HCT116 (cell line): Measurements from ENCODE around the gene DGAT2. TPM values are rescaled to one million over a fixed set of nuclear protein-coding genes. Genes with fewer than 3 reads are reported as not detected.

Experiments used
- ATAC-seq: fragments of 200-7000 bp; cut with Tn5 transposase; 2 replicates; pipeline ENCODE4 v1.9.1; 2020; ENCODE audit warnings: mild to moderate bottlenecking, moderate library complexity
- BruUV-seq: library from RNA; stranded (reverse); fragments of 400-500 nt; replicated peaks from 2 replicates; lab custom pipeline; 2021; lab: Mats Ljungman, UMichigan
- CTCF ChIA-PET: fragments of 300-600 bp; sonication (Branson Sonifier 250); formaldehyde crosslinking; loops from one replicate; lab custom pipeline; 2021; ENCODE audit warnings: antibody characterized with exemption; lab: Charles Lee
- POLR2A ChIA-PET: fragments of 300-600, 350-600 bp; sonication (Branson Sonifier 250); formaldehyde crosslinking; loops from one replicate; lab custom pipeline; 2021; ENCODE audit warnings: antibody characterized with exemption; lab: Charles Lee
- RAD21 ChIA-PET, 2 experiments: fragments of 300-600 bp; sonication (Branson Sonifier 250); formaldehyde crosslinking; loops; one replicate each; lab custom pipeline; 2023; ENCODE audit warnings: low total read pairs in 2 of 2; ENCODE audit not compliant: uncharacterized antibody in 2 of 2, unreplicated experiment in 2 of 2, low non-redundant PET in 1 of 2; lab: Charles Lee
- DNase-seq: peaks from one replicate; pipeline ENCODE4 v3.0.0-alpha.2; 2010; ENCODE audit warnings: low read depth, low spot score
- H2AFZ ChIP-seq: fragments of 200-600 bp; shearing (Covaris generic), sonication (generic); 2 replicates; pipeline ENCODE4 v1.6.1; 2017; ENCODE audit warnings: low read depth, mixed run types, mixed read lengths, antibody characterized with exemption, low read length; ENCODE audit not compliant: poor library complexity, severe bottlenecking
- H3K27ac ChIP-seq: 2 replicates; pipeline ENCODE4 v1.5.1; 2012; ENCODE audit warnings: low read depth, low read length
- H3K27me3 ChIP-seq: fragments of 200-600 bp; sonication (generic); 2 replicates; pipeline ENCODE4 v1.6.1; 2016; ENCODE audit warnings: mixed run types, low read length, mixed read lengths; ENCODE audit not compliant: insufficient read depth
- H3K36me3 ChIP-seq, 2 experiments: fragments of 200-500 bp in 1 of 2; fragments of 200-600 bp in 1 of 2; sonication (Bioruptor generic) in 1 of 2; sonication (generic) in 1 of 2; 2 replicates each; pipeline versions ENCODE4 v1.5.1 to v1.6.1; 2014 to 2016; ENCODE audit warnings: low read length in 2 of 2, inconsistent platforms in 1 of 2, mixed read lengths in 1 of 2, mixed run types in 1 of 2; ENCODE audit not compliant: insufficient read depth in 2 of 2, control insufficient read depth in 1 of 2
- H3K4me1 ChIP-seq, 2 experiments: fragments of 200-600 bp in 1 of 2; sonication (generic) in 1 of 2; 2 replicates each; pipeline versions ENCODE4 v1.5.1 to v1.6.1; 2012 to 2017; ENCODE audit warnings: low read length in 2 of 2, inconsistent platforms in 1 of 2, mild to moderate bottlenecking in 1 of 2, mixed read lengths in 1 of 2, mixed run types in 1 of 2, moderate library complexity in 1 of 2; ENCODE audit not compliant: insufficient read depth in 2 of 2, control insufficient read depth in 1 of 2
- H3K4me2 ChIP-seq: fragments of 200-600 bp; sonication (generic); 2 replicates; pipeline ENCODE4 v1.6.1; 2017; ENCODE audit warnings: mixed run types, low read length, mixed read lengths
- H3K4me3 ChIP-seq, 2 experiments: fragments of 200-600 bp in 1 of 2; sonication (generic) in 1 of 2; replicated peaks in 1 of 2; 2 replicates each; pipeline ENCODE4 v1.5.1; 2011 to 2016; ENCODE audit warnings: low read length in 2 of 2, control low read depth in 1 of 2, low read depth in 1 of 2, mild to moderate bottlenecking in 1 of 2, mixed read lengths in 1 of 2, mixed run types in 1 of 2
- H3K79me2 ChIP-seq: fragments of 200-600 bp; sonication (generic); 2 replicates; pipeline ENCODE4 v1.6.1; 2017; ENCODE audit warnings: mild to moderate bottlenecking, mixed run types, low read length, moderate library complexity, mixed read lengths; ENCODE audit not compliant: insufficient read depth
- H3K9ac ChIP-seq: fragments of 200-600 bp; sonication (generic); 2 replicates; pipeline ENCODE4 v1.6.1; 2016; ENCODE audit warnings: low read length, mixed read lengths
- H3K9me2 ChIP-seq: fragments of 200-600 bp; sonication (generic), shearing (Covaris generic); 2 replicates; pipeline ENCODE4 v1.6.1; 2017; ENCODE audit warnings: mixed run types, mild to moderate bottlenecking, moderate library complexity; ENCODE audit not compliant: insufficient read depth
- H3K9me3 ChIP-seq, 2 experiments: fragments of 200-500 bp in 1 of 2; fragments of 200-600 bp in 1 of 2; sonication (Bioruptor generic) in 1 of 2; sonication (generic) in 1 of 2; 2 replicates each; pipeline ENCODE4 v1.6.1; 2014 to 2017; ENCODE audit warnings: low read length in 2 of 2, mixed read lengths in 2 of 2, inconsistent platforms in 1 of 2, low read depth in 1 of 2, mild to moderate bottlenecking in 1 of 2, mixed run types in 1 of 2, moderate library complexity in 1 of 2; ENCODE audit not compliant: control insufficient read depth in 1 of 2, insufficient read depth in 1 of 2
- H4K20me1 ChIP-seq: fragments of 200-600 bp; sonication (generic), shearing (Covaris generic); 2 replicates; pipeline ENCODE4 v1.6.1; 2017; ENCODE audit warnings: mixed run types, mild to moderate bottlenecking, moderate library complexity; ENCODE audit not compliant: insufficient read depth
- CBX3 ChIP-seq: IDR thresholded peaks from 2 replicates; pipeline ENCODE4 v1.6.1; 2012; ENCODE audit warnings: low read depth
- CEBPB ChIP-seq: IDR thresholded peaks from 2 replicates; pipeline ENCODE4 v1.6.1; 2012; ENCODE audit warnings: low read depth
- ELF1 ChIP-seq: IDR thresholded peaks from 2 replicates; pipeline ENCODE4 v1.6.1; 2012; ENCODE audit warnings: low read depth, borderline replicate concordance
- EZH2 ChIP-seq: fragments of 200-600 bp; sonication (generic); IDR thresholded peaks from 2 replicates; pipeline ENCODE4 v1.6.1; 2017; ENCODE audit warnings: antibody characterized with exemption, mixed run types
- EZH2phosphoT487 ChIP-seq: fragments of 200-600 bp; IDR thresholded peaks from 2 replicates; pipeline ENCODE4 v1.6.1; 2018; ENCODE audit warnings: antibody characterized with exemption, borderline replicate concordance
- JUND ChIP-seq: IDR thresholded peaks from 2 replicates; pipeline ENCODE4 v1.6.1; 2012
- POLR2A ChIP-seq: IDR thresholded peaks from 2 replicates; pipeline ENCODE4 v1.7.0; 2011; ENCODE audit warnings: borderline replicate concordance; ENCODE audit not compliant: insufficient read depth, insufficient read length; ENCODE audit errors: extremely low read depth
- POLR2AphosphoS5 ChIP-seq: IDR thresholded peaks from 2 replicates; pipeline ENCODE4 v1.6.1; 2011; ENCODE audit warnings: mild to moderate bottlenecking, low read depth, low read length, moderate library complexity
- REST ChIP-seq: IDR thresholded peaks from 2 replicates; pipeline ENCODE4 v1.6.1; 2012; ENCODE audit warnings: low read depth
- SIN3A ChIP-seq: IDR thresholded peaks from 2 replicates; pipeline ENCODE4 v1.6.1; 2012; ENCODE audit warnings: low read depth
- SP1 ChIP-seq: IDR thresholded peaks from 2 replicates; pipeline ENCODE4 v1.6.1; 2012; ENCODE audit warnings: low read depth
- SRF ChIP-seq: IDR thresholded peaks from 2 replicates; pipeline ENCODE4 v1.6.1; 2012; ENCODE audit warnings: low read depth
- TCF7L2 ChIP-seq: IDR thresholded peaks from 2 replicates; pipeline ENCODE4 v1.7.0; 2011; ENCODE audit warnings: borderline replicate concordance, inconsistent platforms; ENCODE audit not compliant: insufficient read depth, insufficient read length; ENCODE audit errors: extremely low read depth
- ZBTB33 ChIP-seq: IDR thresholded peaks from 2 replicates; pipeline ENCODE4 v1.6.1; 2011; ENCODE audit warnings: mild to moderate bottlenecking, low read length, moderate library complexity; ENCODE audit not compliant: insufficient replicate concordance; ENCODE audit errors: extremely low read depth
- ZFX ChIP-seq: fragments of 450-650 bp; IDR thresholded peaks from 2 replicates; pipeline ENCODE4 v1.6.1; 2017
- ZNF274 ChIP-seq: fragments of 200-500 bp; sonication (Bioruptor generic); IDR thresholded peaks from 2 replicates; pipeline ENCODE4 v1.6.1; 2014; ENCODE audit warnings: mild to moderate bottlenecking, low read depth, low read length, inconsistent platforms
- intact Hi-C: fragments of 100-400 bp; cut with micrococcal nuclease; formaldehyde crosslinking; loops from 2 replicates; pipeline ENCODE4 v1.10.0; 2022
- total RNA-seq: library from RNA; stranded (reverse); gene quantifications from one replicate; pipeline ENCODE4 v1.2.1, GENCODE V29; 2021; ENCODE audit not compliant: unreplicated experiment
- TF ChIP-seq, protein P1 (sequence below): IDR thresholded peaks from 2 replicates; pipeline ENCODE4 v1.6.1; 2012
- TF ChIP-seq, protein P2 (sequence below): IDR thresholded peaks from 2 replicates; pipeline ENCODE4 v1.6.1; 2012

DGAT2 gene
- total RNA-seq, 1 experiment from 2014 or later: 2.4 TPM

- no peak overlapping the region for H3K9ac ChIP-seq
- intact Hi-C loops: no loop called here
- DNase-seq (no peak), ATAC-seq (no peak)
- no peaks in the 10 kb centered on the region for H3K79me2 ChIP-seq
- ChIA-PET POLR2A (no interaction called here), RAD21 (no interaction called here), CTCF (no interaction called here)
- H3K36me3 ChIP-seq: no peaks in the 10 kb centered on the region
- H3K27ac ChIP-seq: no peak overlapping the region
- no peaks in the 10 kb centered on the region for H3K9me2 ChIP-seq
- H3K27me3 ChIP-seq: no peaks in the 10 kb centered on the region
- H3K4me3 ChIP-seq: no peak overlapping the region
- H4K20me1 ChIP-seq: no peaks in the 10 kb centered on the region
- no TSS peak for BruUV-seq
- TF ChIP-seq, protein P1, sequence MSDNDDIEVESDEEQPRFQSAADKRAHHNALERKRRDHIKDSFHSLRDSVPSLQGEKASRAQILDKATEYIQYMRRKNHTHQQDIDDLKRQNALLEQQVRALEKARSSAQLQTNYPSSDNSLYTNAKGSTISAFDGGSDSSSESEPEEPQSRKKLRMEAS: no peak
- no peak for TF ChIP-seq CEBPB
- no peak for TF ChIP-seq SP1
- TF ChIP-seq, protein P2, sequence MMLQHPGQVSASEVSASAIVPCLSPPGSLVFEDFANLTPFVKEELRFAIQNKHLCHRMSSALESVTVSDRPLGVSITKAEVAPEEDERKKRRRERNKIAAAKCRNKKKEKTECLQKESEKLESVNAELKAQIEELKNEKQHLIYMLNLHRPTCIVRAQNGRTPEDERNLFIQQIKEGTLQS: no peak
- no peak for TF ChIP-seq JUND
- no peak for TF ChIP-seq POLR2A
- no peak for TF ChIP-seq ELF1
- TF ChIP-seq EZH2phosphoT487: no peak
- TF ChIP-seq CBX3: no peak
- no peak for TF ChIP-seq ZNF274
- no peak for TF ChIP-seq TCF7L2
- no peak for TF ChIP-seq POLR2AphosphoS5
- TF ChIP-seq ZFX: no peak
- no peak for TF ChIP-seq SIN3A
- no peak overlapping the region for H2AFZ ChIP-seq
- H3K4me1 ChIP-seq: no peaks in the 10 kb centered on the region
- H3K9me3 ChIP-seq: no peaks in the 10 kb centered on the region
- no peak overlapping the region for H3K4me2 ChIP-seq
Observed at GRCh38 chr11:75834728-75835127, 66.2 kb downstream of the DGAT2 start.

DNA sequence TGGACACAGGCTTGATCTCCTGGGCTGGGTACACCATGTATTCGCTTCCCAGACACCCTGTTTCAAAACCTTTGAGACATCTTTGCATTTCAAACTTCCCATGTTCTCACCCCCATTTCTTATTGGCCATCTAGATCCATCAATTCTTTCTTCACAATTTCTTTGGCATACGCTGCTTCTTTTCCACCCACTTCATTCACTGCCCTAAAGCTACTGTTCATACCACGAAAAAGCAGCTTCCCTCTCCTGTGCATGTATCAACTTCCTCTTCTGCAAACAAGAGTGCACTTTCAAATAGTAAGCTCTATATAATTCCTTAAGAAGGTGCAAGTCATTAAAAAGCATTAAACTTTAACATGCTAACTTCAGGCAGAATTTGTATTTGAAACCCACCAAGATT lies 67.8 kb downstream of the DGAT2 start:
- H2AFZ ChIP-seq: no peak overlapping the region
- no TSS peak for BruUV-seq
- CTCF ChIA-PET: no interaction called here
- RAD21 ChIA-PET: no interaction called here
- POLR2A ChIA-PET: no interaction called here
- intact Hi-C loops: no loop called here
- ATAC-seq (no peak), DNase-seq (no peak)
- no peak overlapping the region for H3K27ac ChIP-seq
- H3K9me3 ChIP-seq: no peaks in the 10 kb centered on the region
- no peak overlapping the region for H3K9ac ChIP-seq
- H3K4me1 ChIP-seq: no peaks in the 10 kb centered on the region
- H3K79me2 ChIP-seq: no peaks in the 10 kb centered on the region
- H4K20me1 ChIP-seq: no peaks in the 10 kb centered on the region
- H3K27me3 ChIP-seq: no peaks in the 10 kb centered on the region
- H3K4me3 ChIP-seq: no peak overlapping the region
- H3K36me3 ChIP-seq: no peaks in the 10 kb centered on the region
- no peaks in the 10 kb centered on the region for H3K9me2 ChIP-seq
- no peak overlapping the region for H3K4me2 ChIP-seq
- TF ChIP-seq EZH2 (no peak), REST (no peak), TCF7L2 (no peak), CBX3 (no peak), ZBTB33 (no peak), SRF (no peak), SIN3A (no peak), JUND (no peak), EZH2phosphoT487 (no peak), CEBPB (no peak), POLR2AphosphoS5 (no peak)
